Measurements from ENCODE around the gene ELMO1. TPM values are rescaled to one million over a fixed set of nuclear protein-coding genes. Genes with fewer than 3 reads are reported as not detected.

Gene ELMO1
- polyA plus RNA-seq, 2 of the 4 experiments (the other 2 are of a cell fraction), result 2.3 to 6.1 TPM

DNA sequence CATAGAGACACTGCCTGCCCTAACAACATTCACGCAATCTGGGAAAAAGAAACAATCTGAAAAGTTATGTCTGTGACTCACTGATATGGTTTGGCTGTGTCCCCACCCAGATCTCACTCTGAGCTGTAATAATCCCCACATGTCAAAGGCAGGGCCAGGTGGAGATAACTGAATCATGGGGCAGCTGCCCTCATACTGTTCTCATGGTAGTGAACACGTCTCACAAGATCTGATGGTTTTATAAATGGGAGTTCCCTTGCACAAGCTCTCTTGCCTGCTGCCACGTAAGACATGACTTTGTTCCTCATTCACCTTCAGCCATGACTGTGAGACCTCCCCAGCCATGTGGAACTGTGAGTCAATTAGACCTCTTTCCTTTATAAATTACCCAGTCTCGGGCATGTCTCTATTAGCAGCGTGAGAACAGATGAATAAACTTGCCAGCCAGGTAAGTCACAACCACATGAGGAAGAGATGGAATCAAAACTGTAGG is 382.8 kb downstream of the ELMO1 start:
- Histone ChIP-seq H3K4me3 (no peak overlapping the region), H3K4me2 (no peak overlapping the region), H3K27ac (no peak overlapping the region), H3K4me1 (no peaks in the 10 kb centered on the region), H3K9me3 (no peaks in the 10 kb centered on the region)
- 63% methylated on average over 5 of the region's 5 CpGs for WGBS (ENCODE audit: missing lambda C conversion rate)
- ATAC-seq (no peak), DNase-seq (ENCODE audit: low read depth in 1 of 2, low spot score in 1 of 2) (no peak), FAIRE-seq (no peak)
- ChIA-PET CTCF (no interaction called here), POLR2A (no interaction called here)
- no peak for TF ChIP-seq KDM1A (IDR thresholded peaks at IDR 0.05; ENCODE audit: low read depth)
- no peak for TF ChIP-seq HOXB5 (CRISPR knock-in tag; IDR thresholded peaks at IDR 0.05)
- no peak for TF ChIP-seq ZSCAN20 (CRISPR knock-in tag; IDR thresholded peaks at IDR 0.05)
- no peak for TF ChIP-seq CHD4 (IDR thresholded peaks at IDR 0.05; ENCODE audit: borderline replicate concordance)
- TF ChIP-seq, protein P1, sequence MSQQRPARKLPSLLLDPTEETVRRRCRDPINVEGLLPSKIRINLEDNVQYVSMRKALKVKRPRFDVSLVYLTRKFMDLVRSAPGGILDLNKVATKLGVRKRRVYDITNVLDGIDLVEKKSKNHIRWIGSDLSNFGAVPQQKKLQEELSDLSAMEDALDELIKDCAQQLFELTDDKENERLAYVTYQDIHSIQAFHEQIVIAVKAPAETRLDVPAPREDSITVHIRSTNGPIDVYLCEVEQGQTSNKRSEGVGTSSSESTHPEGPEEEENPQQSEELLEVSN (IDR thresholded peaks at IDR 0.05; ENCODE audit: borderline replicate concordance, low read depth), result no peak
- TF ChIP-seq JUN (IDR thresholded peaks at IDR 0.05), result no peak
- no peak for TF ChIP-seq RAD21 (conservative IDR thresholded peaks at IDR 0.05 in 1 of 2, IDR thresholded peaks at IDR 0.05 in 1 of 2)
- TF ChIP-seq, protein P2, sequence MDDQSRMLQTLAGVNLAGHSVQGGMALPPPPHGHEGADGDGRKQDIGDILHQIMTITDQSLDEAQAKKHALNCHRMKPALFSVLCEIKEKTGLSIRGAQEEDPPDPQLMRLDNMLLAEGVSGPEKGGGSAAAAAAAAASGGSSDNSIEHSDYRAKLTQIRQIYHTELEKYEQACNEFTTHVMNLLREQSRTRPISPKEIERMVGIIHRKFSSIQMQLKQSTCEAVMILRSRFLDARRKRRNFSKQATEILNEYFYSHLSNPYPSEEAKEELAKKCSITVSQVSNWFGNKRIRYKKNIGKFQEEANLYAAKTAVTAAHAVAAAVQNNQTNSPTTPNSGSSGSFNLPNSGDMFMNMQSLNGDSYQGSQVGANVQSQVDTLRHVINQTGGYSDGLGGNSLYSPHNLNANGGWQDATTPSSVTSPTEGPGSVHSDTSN (IDR thresholded peaks at IDR 0.05), result no peak
- TF ChIP-seq, protein P3, sequence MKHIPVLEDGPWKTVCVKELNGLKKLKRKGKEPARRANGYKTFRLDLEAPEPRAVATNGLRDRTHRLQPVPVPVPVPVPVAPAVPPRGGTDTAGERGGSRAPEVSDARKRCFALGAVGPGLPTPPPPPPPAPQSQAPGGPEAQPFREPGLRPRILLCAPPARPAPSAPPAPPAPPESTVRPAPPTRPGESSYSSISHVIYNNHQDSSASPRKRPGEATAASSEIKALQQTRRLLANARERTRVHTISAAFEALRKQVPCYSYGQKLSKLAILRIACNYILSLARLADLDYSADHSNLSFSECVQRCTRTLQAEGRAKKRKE (CRISPR knock-in tag; IDR thresholded peaks at IDR 0.05; ENCODE audit: low read depth), result no peak
- TF ChIP-seq MYC (IDR thresholded peaks at IDR 0.05; ENCODE audit: borderline replicate concordance, low read length), result no peak
- no peak for TF ChIP-seq FOXS1 (CRISPR knock-in tag; IDR thresholded peaks at IDR 0.05)

DNA sequence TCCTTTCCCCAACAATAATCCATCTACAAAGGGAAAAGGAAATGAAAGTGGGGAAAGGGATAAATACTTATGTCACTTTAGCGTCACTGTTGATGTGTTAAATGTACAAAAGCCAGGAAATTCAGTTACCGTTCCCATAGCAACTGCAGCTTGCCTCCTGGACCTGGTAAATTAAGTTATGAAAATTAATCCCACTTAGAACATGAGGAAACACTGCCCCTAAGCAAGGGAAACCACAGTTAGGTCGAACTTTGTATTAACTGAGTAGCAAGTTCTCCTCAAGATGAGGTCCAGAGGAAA is 386.2 kb downstream of the ELMO1 start:
- FAIRE-seq (no peak), ATAC-seq (no peak), DNase-seq (ENCODE audit: low read depth in 1 of 2, low spot score in 1 of 2) (no peak)
- no peak overlapping the region for H3K27ac ChIP-seq
- no peaks in the 10 kb centered on the region for H3K9me3 ChIP-seq
- no peaks in the 10 kb centered on the region for H3K4me1 ChIP-seq
- H3K4me2 ChIP-seq, result no peak overlapping the region
- WGBS (ENCODE audit: missing lambda C conversion rate), result 55% methylated on average over 3 of the region's 3 CpGs
- TF ChIP-seq HOXA7 (CRISPR knock-in tag; IDR thresholded peaks at IDR 0.05) (no peak), MAFK (IDR thresholded peaks at IDR 0.05; ENCODE audit: partially characterized antibody) (no peak), PHF8 (IDR thresholded peaks at IDR 0.05; ENCODE audit: borderline replicate concordance, low read depth) (no peak), SREBF2 (IDR thresholded peaks at IDR 0.05) (no peak), JUNB (IDR thresholded peaks at IDR 0.05) (no peak), CEBPB (IDR thresholded peaks at IDR 0.05) (no peak), EHMT2 (IDR thresholded peaks at IDR 0.05; ENCODE audit: low read depth) (no peak), MAZ (IDR thresholded peaks at IDR 0.05; ENCODE audit: borderline replicate concordance, low read depth, low read length) (no peak), RFX5 (IDR thresholded peaks at IDR 0.05) (no peak), FOSB (CRISPR knock-in tag; IDR thresholded peaks at IDR 0.05) (no peak)
- no peak overlapping the region for H3K4me3 ChIP-seq
- ChIA-PET POLR2A (no interaction called here), CTCF (interaction anchor here (0.9 to 1.7 kb wide), 2 partner anchors 14 to 75 kb away, joined by 3 to 5 read pairs; no protein-coding TSS in a partner anchor)

DNA sequence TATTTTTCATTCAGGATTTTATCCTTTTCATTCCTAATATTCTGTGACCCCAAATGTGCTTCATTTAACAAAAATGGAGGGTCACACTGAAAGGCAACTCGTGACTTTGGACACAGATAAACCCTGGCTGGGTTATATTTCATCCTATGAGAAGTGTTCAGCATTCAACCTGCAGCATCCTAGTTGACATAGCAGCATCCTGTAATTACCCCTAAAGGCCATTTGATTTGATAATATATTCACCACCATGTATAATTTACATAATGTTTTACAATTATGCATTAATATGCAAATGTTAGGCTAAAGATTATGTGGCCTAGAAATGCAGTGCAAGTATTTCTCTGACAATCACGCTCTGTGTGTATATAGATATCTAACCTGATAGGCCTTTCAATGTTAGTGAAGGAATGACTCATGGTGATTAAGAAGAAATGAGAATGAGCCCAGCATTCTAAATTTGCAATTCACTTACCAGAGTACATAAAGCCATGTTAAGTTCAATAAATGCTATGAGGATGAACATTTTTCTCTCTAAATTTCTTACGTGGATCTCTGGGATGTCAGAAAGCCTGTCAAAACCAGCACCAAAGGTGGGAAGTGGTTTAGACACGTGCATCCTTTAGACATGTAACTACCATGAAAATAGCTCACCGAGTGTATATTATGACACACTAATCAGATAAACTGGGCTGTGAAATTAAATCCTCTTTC is 386.7 kb downstream of the ELMO1 start:
- ATAC-seq, result no peak

More for the DNA sequence above, 386.7 kb downstream of the ELMO1 start:
- DNase-seq (ENCODE audit: low read depth in 1 of 2, low spot score in 1 of 2), result no peak
- ChIA-PET CTCF (interaction anchor here (1.7 kb wide), 1 partner anchor 74 kb away, joined by 5 read pairs; no protein-coding TSS in a partner anchor), POLR2A (no interaction called here)
- H3K4me2 ChIP-seq, result no peak overlapping the region
- H3K9me3 ChIP-seq, result no peaks in the 10 kb centered on the region
- no peak overlapping the region for H3K4me3 ChIP-seq
- TF ChIP-seq BHLHE40 (IDR thresholded peaks at IDR 0.05; ENCODE audit: low read depth, low read length) (no peak), HOXB5 (CRISPR knock-in tag; IDR thresholded peaks at IDR 0.05) (no peak), MAZ (IDR thresholded peaks at IDR 0.05; ENCODE audit: borderline replicate concordance, low read depth, low read length) (no peak), TP53 (CRISPR knock-in tag; IDR thresholded peaks at IDR 0.05) (no peak), RNF2 (IDR thresholded peaks at IDR 0.05; ENCODE audit: borderline replicate concordance, low read depth) (no peak), RCOR1 (IDR thresholded peaks at IDR 0.05; ENCODE audit: low read depth, low read length) (no peak), JUNB (IDR thresholded peaks at IDR 0.05) (no peak)
- no peak overlapping the region for H3K27ac ChIP-seq
- FAIRE-seq, result no peak
- H3K4me1 ChIP-seq, result no peaks in the 10 kb centered on the region
- WGBS (ENCODE audit: missing lambda C conversion rate), result 58% methylated on average over 5 of the region's 5 CpGs

All from A549 (cell line).